ENCODE measurements around the gene SRGN. TPM values are rescaled to one million over a fixed set of nuclear protein-coding genes. Genes with fewer than 3 reads are reported as not detected.
A peak's percentile ranks its signal among the peaks of the same experiment; 100 is the strongest.

SRGN gene
- total and polyA plus RNA-seq, 10 of the 15 experiments (the other 5 are each of a cell fraction or from before 2014, with no cell fraction given): 382 to 2,414 (median 885) TPM

DNA sequence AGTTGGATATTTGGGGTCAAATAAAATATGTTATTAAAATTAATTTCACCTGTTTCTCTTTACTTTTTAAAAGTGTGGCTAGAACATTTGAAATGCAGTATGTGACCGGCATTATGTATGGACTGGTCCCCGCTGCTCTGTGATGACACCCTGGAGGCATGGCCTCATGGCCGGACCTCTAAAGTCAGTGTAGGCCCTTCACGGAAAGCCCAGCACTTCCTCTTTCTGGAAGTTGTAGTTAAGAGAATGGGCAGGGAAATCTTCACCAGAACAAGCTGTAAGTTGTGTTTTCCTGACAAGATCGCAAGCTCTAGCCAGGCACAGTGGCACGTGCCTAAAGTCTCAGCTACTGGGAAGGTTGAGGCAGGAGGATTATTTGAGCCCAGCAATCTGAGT is 38.3 kb upstream of the SRGN start (continued):
- no peak for TF ChIP-seq CHD2 (IDR thresholded peaks at IDR 0.05; ENCODE audit: borderline replicate concordance, low read depth, low read length)
- TF ChIP-seq, protein P1, sequence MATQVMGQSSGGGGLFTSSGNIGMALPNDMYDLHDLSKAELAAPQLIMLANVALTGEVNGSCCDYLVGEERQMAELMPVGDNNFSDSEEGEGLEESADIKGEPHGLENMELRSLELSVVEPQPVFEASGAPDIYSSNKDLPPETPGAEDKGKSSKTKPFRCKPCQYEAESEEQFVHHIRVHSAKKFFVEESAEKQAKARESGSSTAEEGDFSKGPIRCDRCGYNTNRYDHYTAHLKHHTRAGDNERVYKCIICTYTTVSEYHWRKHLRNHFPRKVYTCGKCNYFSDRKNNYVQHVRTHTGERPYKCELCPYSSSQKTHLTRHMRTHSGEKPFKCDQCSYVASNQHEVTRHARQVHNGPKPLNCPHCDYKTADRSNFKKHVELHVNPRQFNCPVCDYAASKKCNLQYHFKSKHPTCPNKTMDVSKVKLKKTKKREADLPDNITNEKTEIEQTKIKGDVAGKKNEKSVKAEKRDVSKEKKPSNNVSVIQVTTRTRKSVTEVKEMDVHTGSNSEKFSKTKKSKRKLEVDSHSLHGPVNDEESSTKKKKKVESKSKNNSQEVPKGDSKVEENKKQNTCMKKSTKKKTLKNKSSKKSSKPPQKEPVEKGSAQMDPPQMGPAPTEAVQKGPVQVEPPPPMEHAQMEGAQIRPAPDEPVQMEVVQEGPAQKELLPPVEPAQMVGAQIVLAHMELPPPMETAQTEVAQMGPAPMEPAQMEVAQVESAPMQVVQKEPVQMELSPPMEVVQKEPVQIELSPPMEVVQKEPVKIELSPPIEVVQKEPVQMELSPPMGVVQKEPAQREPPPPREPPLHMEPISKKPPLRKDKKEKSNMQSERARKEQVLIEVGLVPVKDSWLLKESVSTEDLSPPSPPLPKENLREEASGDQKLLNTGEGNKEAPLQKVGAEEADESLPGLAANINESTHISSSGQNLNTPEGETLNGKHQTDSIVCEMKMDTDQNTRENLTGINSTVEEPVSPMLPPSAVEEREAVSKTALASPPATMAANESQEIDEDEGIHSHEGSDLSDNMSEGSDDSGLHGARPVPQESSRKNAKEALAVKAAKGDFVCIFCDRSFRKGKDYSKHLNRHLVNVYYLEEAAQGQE (IDR thresholded peaks at IDR 0.05; ENCODE audit: low read depth, low read length): no peak
- no peak for TF ChIP-seq SP1 (IDR thresholded peaks at IDR 0.05; ENCODE audit: low read depth, low read length)
- TF ChIP-seq ZSCAN29 (IDR thresholded peaks at IDR 0.05): no peak
- peak; percentile 94 for TF ChIP-seq SPI1 (IDR thresholded peaks at IDR 0.05; ENCODE audit: borderline replicate concordance, insufficient read depth, low read depth, low read length)
- TF ChIP-seq ZNF207 (IDR thresholded peaks at IDR 0.05; ENCODE audit: borderline replicate concordance): no peak
- TF ChIP-seq, protein P2, sequence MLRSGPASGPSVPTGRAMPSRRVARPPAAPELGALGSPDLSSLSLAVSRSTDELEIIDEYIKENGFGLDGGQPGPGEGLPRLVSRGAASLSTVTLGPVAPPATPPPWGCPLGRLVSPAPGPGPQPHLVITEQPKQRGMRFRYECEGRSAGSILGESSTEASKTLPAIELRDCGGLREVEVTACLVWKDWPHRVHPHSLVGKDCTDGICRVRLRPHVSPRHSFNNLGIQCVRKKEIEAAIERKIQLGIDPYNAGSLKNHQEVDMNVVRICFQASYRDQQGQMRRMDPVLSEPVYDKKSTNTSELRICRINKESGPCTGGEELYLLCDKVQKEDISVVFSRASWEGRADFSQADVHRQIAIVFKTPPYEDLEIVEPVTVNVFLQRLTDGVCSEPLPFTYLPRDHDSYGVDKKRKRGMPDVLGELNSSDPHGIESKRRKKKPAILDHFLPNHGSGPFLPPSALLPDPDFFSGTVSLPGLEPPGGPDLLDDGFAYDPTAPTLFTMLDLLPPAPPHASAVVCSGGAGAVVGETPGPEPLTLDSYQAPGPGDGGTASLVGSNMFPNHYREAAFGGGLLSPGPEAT (IDR thresholded peaks at IDR 0.05; ENCODE audit: low read depth): no peak
- TF ChIP-seq, protein P3, sequence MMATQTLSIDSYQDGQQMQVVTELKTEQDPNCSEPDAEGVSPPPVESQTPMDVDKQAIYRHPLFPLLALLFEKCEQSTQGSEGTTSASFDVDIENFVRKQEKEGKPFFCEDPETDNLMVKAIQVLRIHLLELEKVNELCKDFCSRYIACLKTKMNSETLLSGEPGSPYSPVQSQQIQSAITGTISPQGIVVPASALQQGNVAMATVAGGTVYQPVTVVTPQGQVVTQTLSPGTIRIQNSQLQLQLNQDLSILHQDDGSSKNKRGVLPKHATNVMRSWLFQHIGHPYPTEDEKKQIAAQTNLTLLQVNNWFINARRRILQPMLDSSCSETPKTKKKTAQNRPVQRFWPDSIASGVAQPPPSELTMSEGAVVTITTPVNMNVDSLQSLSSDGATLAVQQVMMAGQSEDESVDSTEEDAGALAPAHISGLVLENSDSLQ (IDR thresholded peaks at IDR 0.05): no peak
- TF ChIP-seq MYC (IDR thresholded peaks at IDR 0.05; ENCODE audit: insufficient read depth, insufficient read length, insufficient replicate concordance, low read length, severe bottlenecking): no peak
- TF ChIP-seq, protein P4, sequence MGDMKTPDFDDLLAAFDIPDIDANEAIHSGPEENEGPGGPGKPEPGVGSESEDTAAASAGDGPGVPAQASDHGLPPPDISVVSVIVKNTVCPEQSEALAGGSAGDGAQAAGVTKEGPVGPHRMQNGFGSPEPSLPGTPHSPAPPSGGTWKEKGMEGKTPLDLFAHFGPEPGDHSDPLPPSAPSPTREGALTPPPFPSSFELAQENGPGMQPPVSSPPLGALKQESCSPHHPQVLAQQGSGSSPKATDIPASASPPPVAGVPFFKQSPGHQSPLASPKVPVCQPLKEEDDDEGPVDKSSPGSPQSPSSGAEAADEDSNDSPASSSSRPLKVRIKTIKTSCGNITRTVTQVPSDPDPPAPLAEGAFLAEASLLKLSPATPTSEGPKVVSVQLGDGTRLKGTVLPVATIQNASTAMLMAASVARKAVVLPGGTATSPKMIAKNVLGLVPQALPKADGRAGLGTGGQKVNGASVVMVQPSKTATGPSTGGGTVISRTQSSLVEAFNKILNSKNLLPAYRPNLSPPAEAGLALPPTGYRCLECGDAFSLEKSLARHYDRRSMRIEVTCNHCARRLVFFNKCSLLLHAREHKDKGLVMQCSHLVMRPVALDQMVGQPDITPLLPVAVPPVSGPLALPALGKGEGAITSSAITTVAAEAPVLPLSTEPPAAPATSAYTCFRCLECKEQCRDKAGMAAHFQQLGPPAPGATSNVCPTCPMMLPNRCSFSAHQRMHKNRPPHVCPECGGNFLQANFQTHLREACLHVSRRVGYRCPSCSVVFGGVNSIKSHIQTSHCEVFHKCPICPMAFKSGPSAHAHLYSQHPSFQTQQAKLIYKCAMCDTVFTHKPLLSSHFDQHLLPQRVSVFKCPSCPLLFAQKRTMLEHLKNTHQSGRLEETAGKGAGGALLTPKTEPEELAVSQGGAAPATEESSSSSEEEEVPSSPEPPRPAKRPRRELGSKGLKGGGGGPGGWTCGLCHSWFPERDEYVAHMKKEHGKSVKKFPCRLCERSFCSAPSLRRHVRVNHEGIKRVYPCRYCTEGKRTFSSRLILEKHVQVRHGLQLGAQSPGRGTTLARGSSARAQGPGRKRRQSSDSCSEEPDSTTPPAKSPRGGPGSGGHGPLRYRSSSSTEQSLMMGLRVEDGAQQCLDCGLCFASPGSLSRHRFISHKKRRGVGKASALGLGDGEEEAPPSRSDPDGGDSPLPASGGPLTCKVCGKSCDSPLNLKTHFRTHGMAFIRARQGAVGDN (IDR thresholded peaks at IDR 0.05): 0 out of 2 replicates have a peak, but pooled peaks have one; percentile 7
- TF ChIP-seq SMARCA5 (IDR thresholded peaks at IDR 0.05): no peak
- TF ChIP-seq FOXK2 (IDR thresholded peaks at IDR 0.05): no peak

All from GM12878 (cell line).